GM21528 (cell line): ENCODE measurements around the gene DKK3.

Experiments
- ATAC-seq: cut with Tn5 transposase; IDR thresholded peaks from one replicate; pipeline ENCODE4 v1.9.1; 2021; ENCODE audit warnings: mild to moderate bottlenecking, moderate library complexity; ENCODE audit not compliant: unreplicated experiment, low FRiP score

The DKK3 gene

DNA sequence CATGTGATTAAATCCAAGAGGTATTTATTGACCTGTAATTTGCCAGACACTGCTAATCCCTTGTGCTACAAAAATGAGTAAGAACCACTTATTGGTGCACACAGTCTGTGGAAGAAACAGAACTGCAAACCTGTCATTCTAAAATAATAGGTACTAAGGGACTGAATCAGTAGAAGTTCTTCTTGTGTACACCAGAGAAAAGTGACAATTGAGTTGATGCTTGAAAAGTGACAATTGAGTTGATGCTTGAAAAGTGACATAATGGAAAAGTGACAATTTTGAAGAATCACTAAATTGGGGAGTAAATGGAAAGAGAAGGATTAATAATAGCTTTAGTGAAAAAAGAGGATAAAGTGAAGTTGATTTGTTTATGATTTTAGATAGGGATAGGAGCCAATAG is 56.4 kb downstream of the DKK3 start:
- no peak for ATAC-seq

DNA sequence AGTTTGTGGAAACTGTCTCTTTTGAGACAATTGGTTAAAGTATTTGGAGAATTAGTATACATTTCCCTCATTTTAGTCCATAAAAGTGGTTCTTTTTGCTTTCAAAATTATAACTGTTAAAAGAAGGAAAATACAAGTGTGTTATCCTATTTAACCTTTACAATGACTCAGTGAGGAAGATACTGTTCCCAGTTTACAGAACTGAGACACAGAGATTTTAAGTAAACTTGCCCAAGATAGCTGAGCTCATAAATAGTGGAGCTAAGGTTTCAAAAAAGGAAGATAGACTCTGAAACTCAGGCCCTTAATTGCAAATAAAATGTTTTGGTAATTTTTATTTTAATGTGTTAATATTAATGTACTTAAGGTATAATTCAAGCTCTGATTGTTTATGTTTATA is 58.9 kb downstream of the DKK3 start:
- no peak for ATAC-seq

DNA sequence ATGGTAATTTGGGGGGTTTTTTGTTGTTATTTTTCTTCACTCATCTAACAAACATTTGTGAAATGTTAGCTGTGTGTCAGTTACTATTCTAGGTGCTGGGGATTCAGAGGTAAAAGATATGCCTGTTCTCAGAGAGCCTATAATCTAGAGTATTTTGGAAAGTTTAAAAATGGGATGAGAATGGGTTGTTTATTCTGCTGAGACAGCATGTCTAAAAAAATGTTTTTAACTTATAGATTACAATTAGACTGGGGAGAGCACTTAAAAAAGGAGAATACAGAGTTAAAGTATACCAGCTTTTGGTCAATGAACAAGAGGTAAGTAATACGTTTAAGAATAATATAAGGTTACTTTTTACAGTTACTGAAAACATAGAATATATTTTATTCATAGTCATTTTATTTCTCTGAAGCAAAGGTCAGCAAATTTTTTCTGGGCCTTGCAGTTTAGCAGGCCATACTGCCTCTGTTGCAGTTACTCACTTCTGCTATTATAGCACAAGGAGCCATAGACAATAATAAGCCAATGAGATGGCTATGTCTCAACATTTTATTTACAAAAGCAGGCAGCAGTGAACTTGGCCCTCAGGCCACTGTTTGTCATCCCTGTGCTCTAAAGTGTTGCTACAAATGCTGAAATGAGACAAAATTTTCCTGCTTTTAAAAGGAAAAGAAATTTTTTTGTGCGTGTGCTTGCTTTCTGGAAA is 60.0 kb downstream of the DKK3 start:
- no peak for ATAC-seq

DNA sequence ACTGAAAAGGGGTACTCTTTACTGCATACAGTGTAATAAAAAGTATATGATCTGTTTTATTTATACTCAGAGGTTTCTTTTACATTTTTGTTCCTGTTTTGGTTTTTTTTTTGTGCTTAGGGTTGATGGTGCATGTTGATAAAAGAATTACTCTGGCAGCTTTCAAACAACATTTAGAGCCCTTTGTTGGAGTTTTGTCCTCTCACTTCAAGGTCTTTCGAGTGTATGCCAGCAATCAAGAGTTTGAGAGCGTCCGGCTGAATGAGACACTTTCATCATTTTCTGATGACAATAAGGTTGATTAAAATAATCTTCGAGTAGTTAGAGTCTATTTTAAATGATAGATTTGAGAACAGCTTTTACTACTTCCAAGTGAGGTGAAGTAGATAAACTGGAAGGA is 60.6 kb downstream of the DKK3 start:
- no peak for ATAC-seq

DNA sequence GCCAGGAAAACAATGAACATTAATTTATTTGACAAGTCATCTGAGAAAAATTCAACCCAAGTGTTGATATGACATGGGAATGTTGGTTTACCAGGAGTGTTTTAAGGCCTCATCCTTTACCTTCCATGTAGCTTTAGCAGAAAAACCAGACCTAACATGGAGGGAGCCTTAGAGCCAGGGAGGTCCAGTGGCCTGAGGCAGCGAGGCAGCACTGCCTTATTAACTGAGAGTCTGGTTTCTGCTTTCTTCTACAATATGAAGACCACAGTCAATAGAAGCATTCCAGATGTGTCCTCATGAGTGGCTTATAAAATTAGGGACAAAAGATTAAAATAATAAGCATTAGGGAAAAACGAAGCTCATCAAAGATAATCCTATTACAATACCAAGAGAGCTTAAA is 61.5 kb downstream of the DKK3 start:
- ATAC-seq, result no peak

DNA sequence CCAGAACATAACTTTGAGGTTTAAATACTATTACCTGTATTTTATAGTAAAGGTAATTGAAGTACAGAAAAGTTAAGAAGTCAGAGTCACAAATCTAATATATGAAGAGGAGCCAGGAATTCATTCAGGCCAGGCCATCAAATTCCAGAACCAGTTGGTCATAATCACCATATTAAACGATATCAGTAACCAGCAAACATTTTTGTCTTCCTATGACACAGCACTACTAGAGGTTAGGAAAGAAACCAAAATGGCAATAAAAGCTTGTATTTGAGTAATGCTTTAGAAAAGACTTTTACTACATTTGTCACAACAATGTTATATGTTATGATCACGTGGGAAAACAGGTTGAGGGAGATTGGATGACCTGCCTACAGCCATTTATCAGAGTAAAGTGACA is 62.2 kb downstream of the DKK3 start:
- ATAC-seq, result no peak

DNA sequence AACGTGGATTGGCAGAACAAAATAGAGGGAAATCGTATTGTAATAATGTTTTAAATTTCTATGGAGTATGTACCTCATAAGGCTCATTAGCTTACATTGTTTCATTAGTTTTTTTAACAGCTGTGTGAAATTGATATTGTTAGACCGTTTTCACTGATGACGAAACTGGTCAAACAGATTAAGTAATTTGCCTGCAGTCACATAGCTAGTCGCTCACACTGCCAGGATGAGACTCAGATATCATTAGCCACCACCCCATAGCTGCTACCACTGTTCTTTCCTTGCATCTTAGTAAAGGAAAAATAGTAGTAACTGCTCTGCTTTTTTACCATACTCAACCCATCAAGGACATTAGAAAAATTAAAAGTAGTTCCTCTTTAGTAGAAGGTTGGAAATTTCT is 64.0 kb downstream of the DKK3 start:
- ATAC-seq, result no peak

DNA sequence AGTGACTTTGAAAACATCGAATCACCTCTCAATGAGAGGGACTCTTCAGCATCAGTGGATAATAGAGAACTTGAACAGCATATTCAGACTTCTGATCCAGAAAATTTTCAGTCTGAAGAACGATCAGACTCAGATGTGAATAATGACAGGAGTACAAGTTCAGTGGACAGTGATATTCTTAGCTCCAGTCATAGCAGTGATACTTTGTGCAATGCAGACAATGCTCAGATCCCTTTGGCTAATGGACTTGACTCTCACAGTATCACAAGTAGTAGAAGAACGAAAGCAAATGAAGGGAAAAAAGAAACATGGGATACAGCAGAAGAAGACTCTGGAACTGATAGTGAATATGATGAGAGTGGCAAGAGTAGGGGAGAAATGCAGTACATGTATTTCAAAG is 65.8 kb downstream of the DKK3 start:
- ATAC-seq, result no peak

DNA sequence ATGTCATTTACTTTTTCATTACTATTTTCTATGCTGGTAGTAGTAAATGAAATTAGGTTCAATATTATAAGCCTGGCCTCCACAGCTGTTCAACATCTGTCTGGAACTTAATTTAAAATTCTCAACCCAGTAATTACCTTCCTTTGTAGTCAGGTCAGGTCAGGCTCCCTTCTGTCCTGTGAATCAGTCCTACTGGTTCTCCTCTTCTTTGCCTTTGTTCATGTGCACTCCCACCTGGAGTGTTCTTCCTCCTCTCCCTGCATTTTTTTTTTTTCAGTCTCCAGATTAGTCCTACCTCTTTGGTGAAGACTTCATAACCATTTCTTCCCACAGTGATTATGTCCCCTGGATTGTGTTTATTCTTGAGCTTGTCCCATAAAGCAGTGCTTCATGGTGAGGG is 67.9 kb downstream of the DKK3 start:
- no peak for ATAC-seq

DNA sequence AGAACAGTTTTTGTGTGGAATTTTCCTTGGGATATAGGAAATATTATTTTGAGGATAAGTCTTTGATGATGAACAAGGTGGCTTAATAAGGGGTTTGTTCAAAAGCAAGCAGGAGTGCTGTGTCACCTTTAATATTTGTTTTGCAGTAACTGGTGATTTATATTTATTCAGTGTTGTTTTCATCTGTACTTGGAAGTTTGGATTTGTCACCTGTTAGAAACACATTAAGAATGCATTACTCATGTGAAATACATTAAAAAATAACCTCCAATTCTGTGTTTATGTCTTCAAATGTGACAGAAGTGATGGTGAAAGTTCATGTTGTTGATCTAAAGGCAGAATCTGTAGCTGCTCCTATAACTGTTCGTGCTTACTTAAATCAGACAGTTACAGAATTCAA is 70.5 kb downstream of the DKK3 start:
- ATAC-seq, result no peak

DNA sequence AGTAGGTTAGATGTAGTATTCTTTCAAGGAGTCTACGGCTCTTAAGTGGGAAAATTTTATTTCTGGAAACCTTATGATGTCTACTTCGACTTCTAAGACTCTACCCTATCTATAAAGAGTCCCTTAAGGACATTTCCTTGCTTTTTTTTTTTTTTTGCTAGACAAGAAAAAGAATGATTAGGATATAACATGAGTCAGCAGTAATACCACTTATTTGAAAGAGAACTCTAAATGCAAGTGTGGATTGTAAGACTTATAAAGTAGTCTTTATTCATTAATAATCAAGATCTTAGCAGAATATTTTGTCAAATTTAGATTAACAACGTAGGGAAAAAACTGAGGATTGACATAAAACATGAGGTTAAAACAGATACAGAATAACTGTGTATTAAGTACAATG is 71.0 kb downstream of the DKK3 start:
- ATAC-seq, result no peak

DNA sequence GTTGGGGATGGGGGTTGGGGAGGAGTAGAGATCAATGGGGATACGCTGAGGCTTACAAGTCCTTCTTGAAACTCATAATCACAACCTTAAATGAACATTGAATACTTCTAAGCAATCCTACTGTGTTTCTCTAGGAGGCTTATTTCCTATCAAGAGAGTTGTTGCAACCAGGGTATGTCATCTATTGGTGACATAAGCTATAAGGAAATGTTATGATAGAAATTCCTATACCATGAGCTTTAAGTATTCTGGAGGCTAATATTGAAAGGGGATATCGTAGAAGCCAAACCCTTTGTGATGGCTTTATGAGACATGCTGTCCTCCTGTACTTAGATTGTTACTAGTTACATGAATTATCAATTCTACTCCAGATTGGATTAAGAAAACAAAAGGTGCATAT is 72.9 kb downstream of the DKK3 start:
- ATAC-seq, result no peak

DNA sequence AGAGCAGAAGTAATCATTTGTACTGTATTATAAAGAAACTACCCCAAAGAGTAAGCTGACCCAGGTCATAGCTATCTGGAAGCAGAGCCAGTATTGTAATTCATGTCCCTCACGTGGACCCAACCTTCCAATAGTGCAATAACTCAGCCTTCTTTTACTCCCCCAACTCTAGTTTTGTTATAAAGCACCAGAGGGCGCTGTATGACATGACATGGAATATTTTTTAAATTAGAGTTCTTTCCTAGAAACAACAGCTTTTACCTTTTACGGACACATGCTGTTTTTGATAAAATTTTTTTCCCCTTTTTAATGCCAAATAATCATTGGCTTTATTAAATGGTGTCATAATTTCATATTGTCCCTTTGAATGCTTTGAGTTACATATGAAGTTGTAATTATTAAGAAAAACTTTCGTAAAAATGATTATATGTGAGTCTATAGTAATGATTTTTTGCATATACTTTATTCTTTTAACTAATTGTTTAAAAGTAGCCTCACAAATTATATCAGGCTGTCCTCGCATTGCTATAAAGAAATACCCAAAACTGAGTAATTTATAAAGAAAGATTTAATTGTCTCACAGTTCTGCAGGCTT is 76.9 kb downstream of the DKK3 start:
- no peak for ATAC-seq

DNA sequence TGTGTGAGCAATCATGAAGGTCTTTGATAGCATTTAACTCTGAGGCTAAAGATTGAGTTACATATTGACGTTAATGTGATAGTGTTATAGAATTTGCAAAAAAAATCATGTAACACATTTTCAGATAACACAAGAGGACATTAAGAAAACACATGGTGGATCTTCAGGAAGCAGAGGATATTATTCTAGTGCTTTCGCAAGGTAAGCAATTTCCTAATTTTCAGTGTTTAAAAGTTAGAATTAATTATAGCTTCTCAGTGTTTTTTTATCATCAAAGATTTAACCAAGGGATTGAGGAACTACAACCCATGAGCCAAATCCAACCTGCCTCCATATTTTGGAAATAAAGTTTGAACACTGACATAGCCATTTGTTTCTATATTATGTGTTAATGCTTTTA is 78.5 kb downstream of the DKK3 start:
- ATAC-seq, result no peak

DNA sequence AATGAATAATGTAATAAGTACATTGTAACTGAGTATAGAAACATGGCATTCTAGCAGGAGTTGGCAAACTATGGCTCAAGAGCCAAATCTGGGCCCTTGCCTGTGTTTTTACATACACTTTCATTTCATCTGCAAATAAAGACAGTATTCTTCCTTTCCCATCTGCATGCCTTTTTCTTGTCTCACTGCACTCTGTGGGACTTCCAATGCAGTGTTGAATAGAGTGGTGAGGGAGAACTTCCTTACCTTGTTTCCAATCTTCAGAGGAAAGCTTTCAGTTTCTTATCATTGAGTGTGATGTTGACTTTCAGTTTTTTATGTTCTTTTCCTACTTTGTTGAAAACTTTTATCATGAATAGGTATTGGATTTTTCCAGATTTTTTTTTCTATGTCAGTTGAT is 84.6 kb downstream of the DKK3 start:
- ATAC-seq, result no peak

DNA sequence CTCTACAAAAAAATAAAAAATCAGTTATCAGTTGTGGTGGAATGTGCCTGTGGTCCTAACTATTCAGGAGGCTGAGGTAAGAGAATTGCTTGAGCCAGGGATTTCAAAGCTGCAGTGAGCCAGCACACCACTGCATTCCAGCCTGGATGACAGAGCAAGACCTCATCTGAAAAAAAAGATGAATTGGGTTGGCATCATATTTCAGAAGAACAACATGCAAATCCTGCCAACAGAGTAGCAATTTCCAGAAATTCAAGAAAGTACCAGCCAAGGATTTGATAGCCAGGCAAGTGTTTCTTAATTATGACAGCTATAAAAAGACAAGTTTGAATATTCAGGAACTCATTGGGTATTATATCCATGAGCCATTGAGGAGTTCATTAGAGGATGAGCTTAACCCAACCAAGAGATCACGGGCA is 91.4 kb downstream of the DKK3 start:
- no peak for ATAC-seq

DNA sequence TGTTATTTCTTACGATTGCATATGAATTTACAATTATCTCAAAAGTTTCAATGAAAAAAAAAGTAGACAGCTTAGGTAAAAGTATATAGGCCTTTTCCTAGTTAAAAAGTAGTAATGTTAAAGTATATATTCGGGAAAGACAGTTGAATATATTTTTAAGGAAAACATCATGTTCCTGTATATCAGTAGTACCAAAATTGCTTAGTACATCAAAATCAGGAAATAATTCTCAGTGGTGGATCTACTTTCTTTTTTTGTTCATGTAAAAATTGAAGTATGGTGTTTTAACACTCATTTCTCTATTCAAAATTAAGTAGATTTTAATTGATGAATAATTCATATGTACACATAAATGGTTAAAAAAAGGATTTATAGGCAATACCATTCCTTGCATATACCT is 92.8 kb downstream of the DKK3 start:
- ATAC-seq, result no peak

DNA sequence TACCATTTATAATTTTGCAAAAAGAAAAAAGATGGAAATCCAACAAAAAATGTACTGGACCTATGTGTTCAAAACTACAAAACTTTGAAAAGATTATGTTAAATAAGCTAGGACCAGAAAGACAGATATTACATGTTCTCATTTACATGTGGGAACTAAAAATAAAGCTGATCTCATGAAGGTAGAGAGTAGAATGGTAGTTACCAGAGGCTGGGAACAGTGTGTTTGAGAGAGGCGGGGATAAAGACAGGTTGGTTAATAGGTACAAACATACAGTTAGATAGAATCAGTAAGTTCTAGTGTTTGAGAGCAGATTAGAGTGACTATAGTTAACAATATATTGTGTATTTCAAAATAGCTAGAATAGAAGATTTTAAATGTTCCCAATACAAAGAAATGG is 95.0 kb downstream of the DKK3 start:
- no peak for ATAC-seq
